Gastroesophageal sphincter (tissue), 4 donors: ENCODE results near the gene PTPN4. TPM values are rescaled to one million over a fixed set of nuclear protein-coding genes. Genes with fewer than 3 reads are reported as not detected.

Experiments used
- ATAC-seq: fragments of 150-250 bp; one replicate; pipeline ENCODE4 v1.9.1; 2016; ENCODE audit warnings: mild to moderate bottlenecking, moderate library complexity
- H3K27ac ChIP-seq, 4 donors: fragments of 200-600 bp; sonication (generic) in 3 of 4; 1 replicate in 3 of 4; 2 replicates in 1 of 4; pipeline ENCODE4 v1.5.1; 2016 to 2019
- H3K27me3 ChIP-seq: fragments of 200-600 bp; sonication (generic); one replicate; pipeline ENCODE4 v1.5.1; 2019
- H3K36me3 ChIP-seq, 2 donors: fragments of 200-600 bp; sonication (generic); one replicate each; pipeline ENCODE4 v1.5.1; 2019; ENCODE audit warnings: control low read depth in 1 of 2
- H3K4me1 ChIP-seq, 3 donors: fragments of 200-600 bp; sonication (generic); 1 replicate in 2 of 3; 2 replicates in 1 of 3; pipeline ENCODE4 v1.5.1; 2016 to 2019; ENCODE audit warnings: control low read depth in 2 of 3
- H3K4me3 ChIP-seq, 2 donors: fragments of 200-600 bp; sonication (generic); one replicate each; pipeline ENCODE4 v1.5.1; 2019; ENCODE audit warnings: mild to moderate bottlenecking in 1 of 2, moderate library complexity in 1 of 2
- H3K9me3 ChIP-seq, 3 donors: fragments of 200-600 bp; sonication (generic); one replicate each; pipeline ENCODE4 v1.5.1; 2017 to 2019; ENCODE audit warnings: control low read depth in 2 of 3
- CTCF ChIP-seq, 4 experiments: fragments of 200-600 bp in 2 of 4; fragments of 450-650 bp in 2 of 4; sonication (generic) in 1 of 4; IDR thresholded peaks; one replicate each; pipeline ENCODE4 v1.5.1; 2017 to 2019; ENCODE audit warnings: antibody characterized with exemption in 4 of 4, mild to moderate bottlenecking in 2 of 4, moderate library complexity in 2 of 4
- EP300 ChIP-seq: sonication (generic); formaldehyde crosslinking; IDR thresholded peaks from one replicate; pipeline ENCODE4 v1.6.1; 2017; ENCODE audit warnings: antibody characterized with exemption, mild to moderate bottlenecking
- POLR2A ChIP-seq, 2 donors: fragments of 450-650 bp; IDR thresholded peaks; one replicate each; pipeline ENCODE4 v1.6.1; 2017; ENCODE audit warnings: antibody characterized with exemption in 2 of 2, mild to moderate bottlenecking in 2 of 2, moderate library complexity in 1 of 2
- POLR2AphosphoS5 ChIP-seq: sonication (generic); formaldehyde crosslinking; IDR thresholded peaks from one replicate; pipeline ENCODE4 v1.6.1; 2017; ENCODE audit warnings: antibody characterized with exemption
- WGBS, 2 donors: methylation state at CpG; one replicate each; pipeline ENCODE4 v1.1.5; 2018; ENCODE audit warnings: low coverage in 1 of 2; 5-methylcytosine and 5-hydroxymethylcytosine counted together
- total RNA-seq, 4 donors: library from RNA; depleted of rRNA; stranded (reverse); fragments of >200 nt; gene quantifications; one replicate each; pipeline ENCODE4 v1.1.0, GENCODE V29; 2016

Gene PTPN4
- total RNA-seq, 4 donors from 2014 or later = 15.6 to 50.1 (median 30.7) TPM

GRCh38 chr2:119871725-119872124 lies 112.0 kb downstream of the PTPN4 start:
- TF ChIP-seq POLR2A (IDR thresholded peaks at IDR 0.05) = no peak
- TF ChIP-seq POLR2AphosphoS5 = no peak
- no peak for TF ChIP-seq CTCF (IDR thresholded peaks at IDR 0.05)
- no peak overlapping the region for H3K4me3 ChIP-seq
- no peaks in the 10 kb centered on the region for H3K36me3 ChIP-seq
- H3K27ac ChIP-seq = no peak overlapping the region
- no peaks in the 10 kb centered on the region for H3K4me1 ChIP-seq
- no peaks in the 10 kb centered on the region for H3K9me3 ChIP-seq
- no peak for ATAC-seq
- H3K27me3 ChIP-seq = no peaks in the 10 kb centered on the region
- WGBS, 2 donors = 75 to 98% methylated on average over 3 of the region's 3 CpGs

- H3K4me1 ChIP-seq = no peaks in the 10 kb centered on the region
- ATAC-seq = no peak
- no peak overlapping the region for H3K4me3 ChIP-seq
- no peak for TF ChIP-seq CTCF (IDR thresholded peaks at IDR 0.05)
- TF ChIP-seq EP300 = no peak
- no peak for TF ChIP-seq POLR2AphosphoS5
- no peak for TF ChIP-seq POLR2A (IDR thresholded peaks at IDR 0.05)
- H3K27ac ChIP-seq = no peak overlapping the region
- no peaks in the 10 kb centered on the region for H3K27me3 ChIP-seq
- no peaks in the 10 kb centered on the region for H3K9me3 ChIP-seq
- no peaks in the 10 kb centered on the region for H3K36me3 ChIP-seq
- WGBS, 2 donors = 51 to 61% methylated on average over 3 to 4 of the region's 4 CpGs
Observed at GRCh38 chr2:119873350-119874315, 113.9 kb downstream of the PTPN4 start.

- Histone ChIP-seq H3K27ac (no peak overlapping the region), H3K27me3 (no peaks in the 10 kb centered on the region), H3K36me3 (no peaks in the 10 kb centered on the region), H3K4me3 (no peak overlapping the region), H3K9me3 (no peaks in the 10 kb centered on the region), H3K4me1 (no peaks in the 10 kb centered on the region)
- TF ChIP-seq EP300 (no peak), POLR2AphosphoS5 (no peak), POLR2A (IDR thresholded peaks at IDR 0.05) (no peak), CTCF (IDR thresholded peaks at IDR 0.05) (no peak)
- ATAC-seq = no peak
Observed at GRCh38 chr2:119879502-119879901, 119.8 kb downstream of the PTPN4 start.

- H3K4me1 ChIP-seq = no peaks in the 10 kb centered on the region
- 80 to 100% methylated on average over 1 to 2 of the region's 2 CpGs for WGBS, 2 donors
- no peak overlapping the region for H3K27ac ChIP-seq
- H3K9me3 ChIP-seq = peaks cover 0 to 8% (median 0%) of the 10 kb centered on the region in 3 donors
- no peak overlapping the region for H3K4me3 ChIP-seq
- TF ChIP-seq POLR2A (IDR thresholded peaks at IDR 0.05) (no peak), CTCF (IDR thresholded peaks at IDR 0.05) (no peak), POLR2AphosphoS5 (no peak), EP300 (no peak)
- peaks cover 0 to 20% of the 10 kb centered on the region in 2 donors for H3K36me3 ChIP-seq
- H3K27me3 ChIP-seq = no peaks in the 10 kb centered on the region
- no peak for ATAC-seq
Observed at GRCh38 chr2:119888680-119889079, 129.0 kb downstream of the PTPN4 start.
